Activated CD4-positive, alpha-beta T cell treated with anti-CD3 and anti-CD28 coated beads for 1 hour (primary cell): ENCODE measurements around the gene PSMD11.

Experiments
- DNase-seq: peaks from one replicate; pipeline ENCODE4 v3.0.0-alpha.2; 2020

PSMD11 gene

DNA sequence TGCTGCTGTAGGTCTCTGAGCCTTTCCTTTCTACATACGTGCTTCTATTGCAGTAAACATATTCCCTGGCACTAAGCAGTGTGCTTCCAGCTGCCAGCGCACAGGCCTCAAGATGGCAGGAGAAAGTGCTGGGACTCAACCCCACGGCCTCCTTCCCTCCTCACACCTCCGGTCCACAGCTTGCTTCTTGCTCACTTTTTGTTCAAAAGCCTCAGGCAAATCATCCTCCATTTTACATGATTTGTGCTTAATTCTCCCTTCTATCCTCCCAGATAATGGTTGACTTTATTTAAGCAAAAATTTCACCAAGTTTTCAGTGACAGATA lies 47.9 kb downstream of the PSMD11 start:
- DNase-seq: no peak

GRCh38 chr17:32492648-32493289 lies 48.5 kb downstream of the PSMD11 start:
- no peak for DNase-seq

GRCh38 chr17:32493571-32493970 lies 49.3 kb downstream of the PSMD11 start:
- no peak for DNase-seq

DNA sequence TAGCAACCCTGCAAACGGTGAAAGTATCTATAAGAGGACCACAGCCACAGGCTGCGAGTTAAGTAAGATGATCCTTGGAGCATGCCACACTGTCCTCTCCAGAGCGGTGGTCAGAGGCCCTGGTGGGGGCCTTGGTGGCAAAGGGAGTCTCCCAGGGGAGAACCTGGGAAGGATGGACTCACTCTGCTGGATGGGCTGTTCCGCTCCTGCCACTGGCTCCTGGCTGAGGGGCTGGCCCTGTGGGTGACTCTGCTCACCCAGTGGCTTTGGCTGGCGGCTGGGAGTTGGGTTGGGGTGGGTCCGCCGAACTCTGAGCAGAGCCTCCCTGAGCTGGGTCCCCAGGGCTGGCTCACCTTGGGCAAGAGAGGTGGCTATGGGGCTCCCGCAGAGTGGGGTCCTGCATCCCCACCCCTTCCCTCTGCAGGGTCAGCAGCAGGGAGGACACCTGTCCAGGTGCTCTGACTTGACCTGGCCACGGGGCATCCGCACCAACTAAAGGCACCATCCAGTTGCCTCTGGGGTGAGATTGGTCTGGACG lies 49.7 kb downstream of the PSMD11 start:
- no peak for DNase-seq

DNA sequence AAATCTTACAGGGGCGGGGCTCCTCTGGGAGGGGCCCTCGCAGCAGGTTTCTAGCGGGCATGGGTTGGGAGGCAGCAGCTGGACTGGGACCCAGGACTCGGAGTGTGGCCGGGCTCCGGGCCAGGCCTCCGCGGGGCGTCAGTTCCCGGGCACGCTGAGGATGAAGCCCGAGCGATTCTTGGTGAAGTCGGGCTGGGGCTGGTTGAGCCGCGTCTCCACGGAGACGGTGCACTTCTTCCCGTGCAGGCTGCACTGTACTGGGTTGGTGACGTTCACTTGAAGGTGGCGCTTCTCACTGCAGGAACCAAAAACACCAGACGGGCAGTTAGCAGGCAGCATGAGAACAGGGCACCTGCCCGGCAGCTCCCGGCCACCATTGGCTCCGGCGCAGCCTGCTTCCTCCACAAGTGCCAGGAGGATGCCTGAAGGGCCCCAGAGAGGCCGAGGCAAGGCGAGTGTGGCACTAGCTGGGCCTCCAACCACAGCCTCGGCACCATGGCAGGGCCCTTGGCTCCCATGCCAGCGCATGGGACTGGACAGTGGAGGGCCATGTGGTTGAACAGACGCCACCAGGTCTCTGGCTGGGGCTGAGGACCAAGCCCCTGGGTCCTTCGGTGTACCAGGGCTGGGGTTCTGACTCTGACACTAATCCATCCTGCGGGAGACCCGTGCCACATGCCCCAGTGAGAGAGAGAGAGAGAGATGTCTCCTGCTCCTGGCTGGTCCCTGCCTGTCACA lies 50.5 kb downstream of the PSMD11 start:
- DNase-seq: no peak

DNA sequence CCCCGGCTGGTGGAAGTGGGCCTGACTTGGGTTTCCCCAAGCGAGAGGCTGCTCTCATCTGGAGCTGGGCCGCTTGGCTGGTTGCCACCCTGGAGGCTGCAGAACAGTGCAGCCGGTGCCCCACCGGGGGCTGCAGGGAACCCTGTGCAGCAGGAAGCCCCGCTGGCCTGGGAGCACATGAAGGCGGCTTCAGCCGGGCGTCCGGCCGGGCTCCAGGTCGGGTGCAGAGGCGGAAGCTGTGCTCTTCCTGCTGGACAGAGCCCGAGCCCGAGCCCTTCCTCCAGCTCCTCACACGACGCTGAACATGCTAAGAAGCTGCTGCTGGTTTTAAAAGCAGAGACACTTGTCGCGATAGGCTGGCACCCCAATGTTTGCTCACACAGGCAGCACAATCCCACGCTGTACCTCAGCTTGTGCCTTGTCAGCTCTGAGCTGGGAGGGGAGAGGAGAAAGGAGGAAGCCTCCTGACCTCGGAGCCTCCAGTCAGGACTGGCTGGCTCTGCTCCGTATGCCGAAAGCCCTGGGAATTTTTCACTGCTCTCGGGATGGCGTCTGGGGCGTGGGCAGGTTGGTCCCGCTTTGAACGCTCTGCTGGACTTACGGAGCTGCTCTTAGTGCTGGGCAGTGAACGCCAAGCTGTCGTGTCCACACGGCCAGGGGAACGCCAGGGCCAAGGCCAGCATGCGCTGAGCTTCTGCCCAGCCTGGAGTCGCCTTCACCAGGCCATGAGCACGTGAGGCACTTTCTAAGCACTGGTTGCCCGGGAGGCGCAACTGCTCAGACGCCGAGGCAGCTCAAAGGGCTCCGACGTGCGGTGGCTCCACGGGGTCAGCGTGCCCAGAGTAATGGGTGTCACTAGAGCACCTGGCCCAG lies 51.3 kb downstream of the PSMD11 start:
- DNase-seq: no peak

DNA sequence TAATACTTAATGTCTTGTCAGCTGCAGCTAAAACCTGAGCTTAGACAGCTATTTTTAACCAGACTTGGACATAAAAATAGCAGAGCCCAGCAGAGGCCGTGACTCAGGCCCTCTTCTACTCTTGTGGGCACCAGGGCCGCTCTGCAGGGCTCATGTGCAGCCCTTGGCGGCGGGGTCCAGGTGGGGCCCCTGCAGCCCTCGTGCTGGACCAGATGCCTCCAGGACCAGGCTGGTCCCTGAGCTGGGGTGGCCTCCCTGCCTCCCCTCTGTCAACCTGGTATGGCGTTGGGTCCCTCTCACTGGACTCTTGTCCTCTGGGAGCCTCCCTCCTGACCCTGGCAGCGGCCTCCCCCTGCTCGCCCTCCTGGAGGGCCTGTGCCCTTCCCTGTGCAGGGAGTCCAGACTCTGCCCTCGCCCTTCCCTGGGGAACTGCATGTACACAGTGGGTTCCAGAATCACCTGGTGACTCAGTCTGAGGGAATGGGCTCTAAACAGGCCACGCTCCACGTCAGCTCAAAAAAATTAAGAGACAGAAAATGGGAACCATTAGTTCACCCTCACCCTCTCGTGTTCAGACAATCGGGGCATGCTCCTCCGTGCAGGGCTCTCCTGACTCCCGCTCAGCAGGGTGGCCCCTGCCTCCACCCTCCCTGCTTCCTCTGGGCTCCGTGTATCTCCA lies 52.2 kb downstream of the PSMD11 start:
- no peak for DNase-seq

GRCh38 chr17:32497431-32498205 lies 53.3 kb downstream of the PSMD11 start:
- DNase-seq: no peak

- no peak for DNase-seq
These were observed 54.1 kb downstream of the PSMD11 start for GRCh38 chr17:32498391-32498790.

GRCh38 chr17:32502013-32502412 lies 57.7 kb downstream of the PSMD11 start:
- no peak for DNase-seq

DNA sequence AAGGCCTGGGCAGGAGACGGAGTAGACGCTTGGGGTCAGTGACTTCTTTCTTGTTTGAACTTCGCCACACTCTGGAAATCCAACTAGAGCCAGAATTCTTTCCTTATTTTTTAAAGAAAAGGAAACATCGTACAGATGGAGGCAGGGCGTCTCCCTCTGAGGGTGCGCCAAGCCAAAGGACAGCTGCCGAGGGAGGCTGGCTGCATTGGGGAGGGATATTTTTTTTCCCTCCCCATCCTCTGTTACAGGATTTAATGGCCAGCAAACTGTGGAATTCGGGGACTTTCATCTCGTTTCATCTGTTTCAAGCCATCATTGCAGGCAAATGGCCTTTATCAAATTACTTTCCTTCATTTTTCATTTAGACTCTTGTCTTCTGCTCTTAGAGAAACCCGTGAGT lies 58.4 kb downstream of the PSMD11 start:
- no peak for DNase-seq

GRCh38 chr17:32503251-32504165 lies 59.2 kb downstream of the PSMD11 start:
- no peak for DNase-seq

DNA sequence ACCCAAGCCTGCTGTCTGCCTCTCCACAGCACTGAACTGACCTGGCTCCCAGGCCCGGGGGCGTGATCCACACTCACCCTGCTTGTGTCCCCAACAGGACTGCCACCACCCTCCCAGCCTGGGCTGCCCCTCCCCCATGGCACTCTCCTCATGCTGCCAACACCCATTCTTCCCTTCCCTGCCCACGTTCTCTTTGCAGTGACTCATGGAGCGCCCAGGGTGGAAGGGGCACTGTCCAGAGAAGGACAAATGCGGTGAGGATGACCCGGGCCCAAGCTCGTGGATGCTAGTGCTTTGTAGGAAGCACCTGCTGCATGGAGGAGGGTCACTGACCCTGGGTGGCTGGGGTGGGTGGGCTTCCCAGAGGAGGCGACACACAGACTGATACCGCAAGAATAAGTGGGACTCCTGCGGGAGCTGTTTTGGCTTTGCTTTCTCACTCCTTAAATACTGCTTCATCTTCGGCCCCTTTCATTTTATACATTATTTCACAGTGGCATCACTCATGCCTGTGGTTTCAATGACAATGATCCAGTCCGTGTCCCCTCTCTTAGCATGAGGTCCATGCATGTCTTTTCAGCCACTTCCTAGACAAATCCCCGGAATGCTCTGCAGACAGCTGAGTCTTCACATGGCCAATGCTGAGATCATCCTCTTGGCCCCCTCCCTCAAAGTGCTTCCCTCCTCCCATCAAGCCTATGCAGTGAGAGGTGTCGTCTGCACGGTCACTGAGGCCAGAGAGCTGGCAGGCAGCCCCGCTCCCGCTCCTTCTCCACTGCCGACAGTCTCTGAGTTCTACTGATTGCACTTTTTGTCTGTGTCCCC lies 60.1 kb downstream of the PSMD11 start:
- no peak for DNase-seq

DNA sequence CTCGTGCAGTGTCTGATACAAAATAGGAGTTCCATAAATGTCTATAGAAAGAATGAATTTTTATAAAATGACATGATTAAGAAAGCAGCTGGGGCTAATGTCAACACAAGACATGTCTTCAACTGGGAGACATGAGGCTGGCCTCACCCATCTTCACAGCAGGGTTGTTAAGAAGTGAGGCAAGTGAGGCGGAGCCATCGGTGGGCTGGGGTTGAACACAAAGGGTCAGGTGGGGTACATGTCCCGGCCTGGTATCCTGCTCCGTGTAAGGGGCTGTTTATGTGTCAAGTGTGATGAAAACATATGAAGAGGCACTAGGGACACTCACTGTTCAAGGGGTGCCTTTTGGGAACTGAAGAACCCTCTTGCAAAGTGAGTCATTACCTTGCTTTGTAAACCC lies 64.6 kb downstream of the PSMD11 start:
- DNase-seq: no peak

DNA sequence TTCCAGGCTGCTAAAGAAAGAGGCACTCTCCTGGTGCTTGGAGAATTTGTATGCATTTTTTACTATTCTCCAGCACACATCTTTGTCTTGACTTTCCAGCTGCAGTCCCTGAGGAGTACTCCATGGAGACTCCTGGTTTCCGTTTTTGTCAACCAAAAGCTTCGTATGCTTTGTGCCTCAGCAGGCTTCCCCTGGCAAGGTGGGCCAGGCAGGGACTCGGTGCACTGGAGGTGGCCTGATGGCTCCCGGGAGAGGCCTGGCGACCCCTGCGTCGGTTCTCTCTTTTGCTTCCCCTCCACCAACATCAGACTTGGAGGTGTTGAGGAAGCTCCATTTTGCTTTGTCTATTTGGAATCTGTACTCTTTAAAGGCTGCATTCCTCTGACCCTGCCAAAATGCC lies 66.2 kb downstream of the PSMD11 start:
- DNase-seq: no peak

DNA sequence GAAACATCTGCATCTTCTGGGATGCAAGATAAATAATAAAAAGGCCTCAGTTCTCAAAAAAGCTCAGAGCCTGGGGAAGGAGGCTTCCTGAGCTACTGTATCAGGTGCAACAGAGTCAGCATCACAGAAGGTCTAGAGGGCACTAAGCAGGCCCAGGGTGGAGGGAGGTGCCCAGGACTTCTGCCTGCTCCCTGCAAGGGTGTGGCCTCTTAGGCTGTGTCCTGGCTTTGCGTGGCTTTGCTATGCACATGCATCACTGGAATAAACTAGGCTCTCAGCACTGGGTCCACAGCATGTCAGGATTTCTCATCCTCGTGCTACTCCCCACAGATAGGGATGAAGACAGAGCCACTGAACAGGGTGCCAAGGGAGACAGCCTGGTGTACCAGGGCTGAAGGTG lies 68.0 kb downstream of the PSMD11 start:
- DNase-seq: no peak

DNA sequence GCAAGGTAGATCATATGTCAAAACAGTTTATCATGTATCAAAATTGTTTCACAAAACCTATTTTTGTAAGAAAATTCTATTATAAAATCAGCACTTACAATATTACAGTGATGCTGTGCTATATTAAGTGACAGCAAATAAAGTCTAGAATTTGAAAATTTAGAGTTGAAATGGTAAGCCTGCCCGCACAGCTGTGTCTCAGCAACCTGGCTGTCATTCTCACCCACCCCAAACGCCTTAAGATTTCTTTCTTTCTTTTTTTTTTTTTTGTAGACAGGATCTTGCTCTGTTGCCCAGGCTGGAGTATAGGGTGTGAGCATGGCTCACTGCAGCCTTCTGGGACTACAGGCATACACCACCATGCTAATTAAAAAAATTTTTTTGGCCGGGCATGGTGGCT lies 69.3 kb downstream of the PSMD11 start:
- no peak for DNase-seq

GRCh38 chr17:32514606-32515005 lies 70.3 kb downstream of the PSMD11 start:
- DNase-seq: no peak

- DNase-seq: no peak
These were observed 71.5 kb downstream of the PSMD11 start for GRCh38 chr17:32515677-32516383.

DNA sequence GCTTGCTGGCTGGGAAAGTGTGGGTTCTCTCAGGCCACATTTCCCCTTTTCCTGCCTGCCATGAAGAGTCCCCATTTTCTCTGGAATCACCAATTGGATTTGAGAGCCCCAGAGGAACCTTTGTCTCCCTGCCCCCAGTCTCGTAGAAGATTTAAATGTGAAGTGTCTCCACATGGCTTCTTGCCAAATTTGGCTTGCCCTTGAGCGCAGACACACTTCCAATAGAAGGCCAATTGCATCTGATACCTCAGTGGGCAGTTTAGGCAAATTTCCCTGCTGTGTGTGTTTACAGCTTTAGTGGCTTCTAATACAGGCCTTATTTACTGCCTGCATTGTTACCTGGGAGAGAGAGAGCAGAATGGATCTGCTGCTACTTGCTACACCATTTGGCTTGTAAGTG lies 72.1 kb downstream of the PSMD11 start:
- DNase-seq: no peak
